HG03521 (cell line): ENCODE data around the gene P3R3URF.

Experiments used
- ATAC-seq: cut with Tn5 transposase; IDR thresholded peaks from one replicate; pipeline ENCODE4 v1.9.1; 2021; ENCODE audit warnings: mild to moderate bottlenecking, moderate library complexity; ENCODE audit not compliant: unreplicated experiment

Gene P3R3URF

GRCh38 chr1:46133781-46134350 is 42.4 kb downstream of the P3R3URF start:
- ATAC-seq: no peak

- ATAC-seq: peak; percentile 40
Measured at GRCh38 chr1:46133181-46133658, 43.1 kb downstream of the P3R3URF start.

- peak; percentile 86 for ATAC-seq
Measured at GRCh38 chr1:46132529-46133180, 43.6 kb downstream of the P3R3URF start, which contains the start of gene PIK3R3. PIK3R3 (minus strand) TSS chr1:46132629; CDS start chr1:46131952, 677 bp downstream.

- ATAC-seq: no peak
Measured at GRCh38 chr1:46131712-46132528, 44.4 kb downstream of the P3R3URF start.

- ATAC-seq: no peak
Measured at GRCh38 chr1:46131093-46131492, 45.2 kb downstream of the P3R3URF start.

- ATAC-seq: no peak
Measured at GRCh38 chr1:46130606-46131005, 45.7 kb downstream of the P3R3URF start.

DNA sequence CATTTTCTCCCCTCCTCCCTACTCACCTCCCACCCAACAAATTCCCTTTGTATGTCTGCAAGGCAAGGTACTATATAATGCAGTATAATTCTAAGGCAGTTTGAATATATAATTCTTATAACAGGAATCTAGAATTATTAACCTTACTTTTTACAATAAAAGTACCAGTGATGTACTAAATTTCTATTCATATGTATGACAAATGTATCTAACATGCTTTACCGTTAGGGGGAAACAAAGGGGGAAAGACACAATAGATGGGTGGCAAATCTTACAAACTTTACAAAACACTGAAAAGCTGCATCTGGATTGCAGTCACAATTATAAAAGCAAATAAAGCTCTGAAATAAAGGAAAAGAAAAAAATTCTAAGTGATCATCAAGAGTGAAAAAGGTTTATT is 46.2 kb downstream of the P3R3URF start:
- no peak for ATAC-seq

DNA sequence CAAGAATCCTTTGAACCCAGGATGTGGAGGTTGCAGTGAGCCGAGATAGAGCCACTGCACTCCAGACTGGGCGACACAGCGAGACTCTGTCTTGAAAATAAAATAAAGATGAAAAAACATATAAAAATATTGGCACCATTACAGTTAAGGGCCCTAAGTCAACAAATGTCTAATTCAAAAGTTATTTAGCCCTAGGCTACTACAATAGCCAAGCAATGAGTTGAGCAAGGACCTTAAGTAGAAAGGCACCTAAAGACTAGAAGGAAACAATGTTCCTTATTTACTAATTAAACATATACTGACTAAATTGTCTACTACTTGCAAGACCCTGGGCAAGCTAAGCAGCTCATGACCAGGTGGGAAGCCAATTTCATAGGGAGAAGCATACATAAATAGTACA is 47.9 kb downstream of the P3R3URF start:
- ATAC-seq: no peak
